Esophagus (tissue), 2 donors: ENCODE results near the gene FLYWCH1. TPM values are rescaled to one million over a fixed set of nuclear protein-coding genes. Genes with fewer than 3 reads are reported as not detected.
A peak's percentile ranks its signal among the peaks of the same experiment; 100 is the strongest.

ENCODE experiments used
- H3K27ac ChIP-seq, 2 donors: one replicate each; pipeline ENCODE4 v1.5.1; 2013; ENCODE audit warnings: low read depth in 2 of 2, mild to moderate bottlenecking in 2 of 2, inconsistent platforms in 1 of 2, low read length in 1 of 2, moderate library complexity in 1 of 2
- H3K27me3 ChIP-seq, 2 donors: one replicate each; pipeline ENCODE4 v1.6.1; 2013; ENCODE audit warnings: low read length in 2 of 2, control low read depth in 1 of 2, mild to moderate bottlenecking in 1 of 2; ENCODE audit not compliant: insufficient read depth in 2 of 2, control insufficient read depth in 1 of 2
- H3K36me3 ChIP-seq, 2 donors: one replicate each; pipeline ENCODE4 v1.6.1; 2013; ENCODE audit warnings: low read length in 1 of 2; ENCODE audit not compliant: control insufficient read depth in 2 of 2, insufficient read depth in 2 of 2
- H3K4me1 ChIP-seq, 2 donors: one replicate each; pipeline ENCODE4 v1.6.1; 2013; ENCODE audit warnings: low read length in 1 of 2; ENCODE audit not compliant: control insufficient read depth in 2 of 2, insufficient read depth in 2 of 2
- H3K4me3 ChIP-seq, 2 donors: one replicate each; pipeline ENCODE4 v1.5.1; 2013; ENCODE audit warnings: low read length in 2 of 2, mild to moderate bottlenecking in 2 of 2, low read depth in 1 of 2, moderate library complexity in 1 of 2
- H3K9me3 ChIP-seq, 2 donors: one replicate each; pipeline ENCODE4 v1.6.1; 2013; ENCODE audit warnings: mild to moderate bottlenecking in 2 of 2, low read depth in 1 of 2, low read length in 1 of 2, moderate library complexity in 1 of 2; ENCODE audit not compliant: control insufficient read depth in 2 of 2, insufficient read depth in 1 of 2
- WGBS, 2 donors: extraction: QIAGEN DNeasy Blood & Tissue Kit; methylation state at CpG; one replicate each; pipeline ENCODE4 v1.1.7; 2013; 5-methylcytosine and 5-hydroxymethylcytosine counted together
- polyA plus RNA-seq, 2 donors: library from polyadenylated mRNA; stranded (reverse); fragments of 200-250 nt; gene quantifications; one replicate each; pipeline ENCODE4 v1.2.3, GENCODE V29; 2013
- donor health status: healthy with polysubstance abuse.
- donor health status: Bipolar disorder and iron deficiency.

FLYWCH1 gene
- polyA plus RNA-seq, 2 donors, result 12.9 to 20.2 TPM

DNA sequence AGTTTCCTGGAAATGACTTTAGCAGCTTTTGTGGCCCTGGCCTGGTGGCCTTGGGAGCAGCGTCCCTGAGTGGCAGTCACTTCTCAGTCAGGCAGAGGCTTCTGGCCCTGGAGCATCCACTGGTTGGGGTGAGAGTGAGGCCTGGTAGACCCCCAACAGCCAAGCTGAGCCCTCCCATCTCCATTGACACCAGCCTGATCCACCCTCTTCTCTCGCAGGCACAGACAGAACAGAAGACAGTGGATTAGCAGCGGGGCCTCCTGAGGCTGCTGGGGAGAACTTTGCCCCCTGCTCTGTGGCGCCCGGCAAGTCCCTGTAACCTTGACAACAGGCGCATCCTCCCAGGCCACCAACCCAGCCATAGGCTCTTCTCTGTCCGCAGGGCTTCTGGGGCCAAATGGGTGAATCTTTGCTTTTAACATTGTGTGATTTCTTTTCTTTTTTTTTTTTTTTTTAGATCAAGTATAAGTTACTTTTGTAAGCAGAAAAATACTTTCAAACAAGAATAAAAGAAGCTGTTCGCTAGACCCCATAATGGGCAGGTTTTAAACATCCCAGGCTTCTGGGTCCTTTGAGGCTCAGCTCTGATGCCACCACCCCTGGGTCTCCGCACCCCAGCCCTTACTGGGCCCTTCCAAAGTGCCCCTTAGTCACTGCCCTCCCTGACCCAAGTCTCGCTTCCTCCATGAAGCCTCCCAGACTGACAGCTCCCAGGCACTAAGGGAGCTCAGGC is 12.7 kb upstream of the FLYWCH1 start:
- peaks cover 0 to 2% of the 10 kb centered on the region in 2 donors for H3K4me1 ChIP-seq
- H3K27me3 ChIP-seq, result no peaks in the 10 kb centered on the region
- peaks cover 8 to 18% of the 10 kb centered on the region in 2 donors for H3K36me3 ChIP-seq
- no peak overlapping the region for H3K27ac ChIP-seq
- H3K9me3 ChIP-seq, result no peaks in the 10 kb centered on the region
- no peak overlapping the region for H3K4me3 ChIP-seq
- whole genome bisulfite sequencing, 2 donors, result 82 to 89% methylated on average over 10 of the region's 10 CpGs

DNA sequence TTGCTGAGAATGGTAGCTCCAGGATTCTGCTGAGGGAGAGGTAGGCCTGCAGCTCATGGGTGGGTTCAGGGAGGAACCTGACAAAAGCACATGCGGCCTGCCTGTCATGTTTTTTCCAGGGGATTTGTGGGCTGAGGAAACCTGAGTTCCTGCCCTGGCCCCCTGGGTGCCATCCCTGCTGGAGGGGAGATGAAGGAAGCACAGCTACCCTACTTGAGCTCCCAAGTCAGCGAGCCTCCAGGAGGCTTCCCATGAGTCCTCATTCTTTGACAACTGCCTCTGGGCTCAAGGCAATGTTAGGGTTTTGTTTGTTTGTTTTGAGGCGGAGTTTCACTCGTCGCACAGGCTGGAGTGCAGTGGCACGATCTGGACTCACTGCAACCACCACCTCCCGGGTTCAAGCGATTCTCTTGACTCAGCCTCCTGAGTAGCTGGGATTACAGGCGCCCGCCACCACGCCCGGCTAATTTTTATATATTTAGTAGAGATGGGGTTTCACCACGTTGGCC is 12.1 kb upstream of the FLYWCH1 start:
- Histone ChIP-seq H3K27ac (no peak overlapping the region), H3K9me3 (no peaks in the 10 kb centered on the region), H3K36me3 (peaks cover 8 to 18% of the 10 kb centered on the region in 2 donors), H3K27me3 (no peaks in the 10 kb centered on the region), H3K4me3 (no peak overlapping the region), H3K4me1 (peaks cover 0 to 3% of the 10 kb centered on the region in 2 donors)
- 88 to 94% methylated on average over 13 of the region's 13 CpGs for WGBS, 2 donors

DNA sequence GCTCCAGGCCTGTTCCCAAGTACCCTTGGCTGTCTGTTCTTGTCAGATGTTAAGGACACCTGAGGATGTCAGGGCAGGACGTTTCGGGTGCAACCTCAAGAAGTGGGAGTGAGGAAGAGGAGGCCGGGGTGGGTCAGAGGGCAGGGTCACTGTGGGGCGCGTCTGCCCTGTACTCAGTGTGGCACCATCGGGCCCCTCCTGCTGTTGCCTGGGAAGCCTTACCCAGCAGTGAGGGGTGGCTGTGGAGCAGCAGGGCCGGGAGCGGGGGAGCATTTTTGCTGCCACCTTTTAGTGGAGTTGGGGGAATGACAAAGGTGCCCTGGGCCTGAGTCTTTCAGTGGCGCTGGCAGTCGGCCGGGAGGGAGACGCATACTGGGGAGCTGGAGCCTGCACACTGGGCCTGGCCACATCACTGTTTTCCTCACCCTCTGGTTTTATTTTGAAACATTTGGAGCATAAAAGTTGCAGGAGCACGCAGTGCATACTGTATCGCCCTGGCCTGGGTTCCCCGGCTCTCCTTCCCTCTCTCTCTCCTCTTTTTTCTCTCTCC is 11.1 kb upstream of the FLYWCH1 start:
- WGBS, 2 donors, result 90 to 94% methylated on average over 15 of the region's 15 CpGs
- Histone ChIP-seq H3K4me1 (peaks cover 0 to 3% of the 10 kb centered on the region in 2 donors), H3K4me3 (no peak overlapping the region), H3K36me3 (peaks cover 8 to 16% of the 10 kb centered on the region in 2 donors), H3K9me3 (no peaks in the 10 kb centered on the region), H3K27ac (no peak overlapping the region), H3K27me3 (no peaks in the 10 kb centered on the region)

DNA sequence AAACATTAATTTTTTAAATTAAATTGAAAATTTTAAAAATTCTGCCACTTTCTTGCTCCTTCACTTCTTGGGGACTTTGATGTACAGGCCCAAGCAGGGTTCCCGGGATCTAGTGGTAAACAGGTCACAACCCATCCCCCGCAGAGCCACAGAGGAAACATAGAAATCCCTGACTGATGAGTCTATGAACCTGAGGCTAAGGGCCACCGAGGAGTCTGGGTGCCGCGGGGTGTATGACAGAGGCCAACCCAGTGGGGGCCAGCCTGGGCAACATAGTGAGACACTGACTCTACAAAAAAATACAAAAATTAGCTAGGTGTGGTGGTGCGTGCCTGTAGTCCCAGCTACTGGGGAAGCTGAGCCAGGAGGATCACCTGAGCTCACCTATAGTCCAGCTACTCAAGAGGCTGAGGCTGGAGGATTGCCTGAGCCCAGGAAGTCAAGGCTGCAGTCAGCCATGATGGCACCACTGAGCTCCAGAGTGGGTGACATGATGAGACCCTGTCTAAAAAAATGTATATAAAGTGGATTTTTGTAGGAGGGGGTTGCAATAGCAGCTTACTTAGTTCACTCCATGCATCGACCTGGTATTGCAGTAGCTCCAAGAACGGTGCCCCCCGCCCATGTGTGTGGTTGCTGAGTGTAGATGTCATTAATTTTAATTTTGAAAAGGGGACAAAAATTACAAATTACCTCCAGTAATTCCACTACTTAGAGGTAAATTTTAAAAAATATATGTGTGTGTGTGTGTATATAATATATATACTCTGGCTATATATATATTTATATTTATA is 9.2 kb upstream of the FLYWCH1 start:
- whole genome bisulfite sequencing, 2 donors, result 90 to 91% methylated on average over 9 of the region's 9 CpGs
- Histone ChIP-seq H3K27me3 (no peaks in the 10 kb centered on the region), H3K4me1 (peaks cover 0 to 3% of the 10 kb centered on the region in 2 donors), H3K27ac (no peak overlapping the region), H3K9me3 (no peaks in the 10 kb centered on the region), H3K4me3 (no peak overlapping the region), H3K36me3 (no peaks in the 10 kb centered on the region)

DNA sequence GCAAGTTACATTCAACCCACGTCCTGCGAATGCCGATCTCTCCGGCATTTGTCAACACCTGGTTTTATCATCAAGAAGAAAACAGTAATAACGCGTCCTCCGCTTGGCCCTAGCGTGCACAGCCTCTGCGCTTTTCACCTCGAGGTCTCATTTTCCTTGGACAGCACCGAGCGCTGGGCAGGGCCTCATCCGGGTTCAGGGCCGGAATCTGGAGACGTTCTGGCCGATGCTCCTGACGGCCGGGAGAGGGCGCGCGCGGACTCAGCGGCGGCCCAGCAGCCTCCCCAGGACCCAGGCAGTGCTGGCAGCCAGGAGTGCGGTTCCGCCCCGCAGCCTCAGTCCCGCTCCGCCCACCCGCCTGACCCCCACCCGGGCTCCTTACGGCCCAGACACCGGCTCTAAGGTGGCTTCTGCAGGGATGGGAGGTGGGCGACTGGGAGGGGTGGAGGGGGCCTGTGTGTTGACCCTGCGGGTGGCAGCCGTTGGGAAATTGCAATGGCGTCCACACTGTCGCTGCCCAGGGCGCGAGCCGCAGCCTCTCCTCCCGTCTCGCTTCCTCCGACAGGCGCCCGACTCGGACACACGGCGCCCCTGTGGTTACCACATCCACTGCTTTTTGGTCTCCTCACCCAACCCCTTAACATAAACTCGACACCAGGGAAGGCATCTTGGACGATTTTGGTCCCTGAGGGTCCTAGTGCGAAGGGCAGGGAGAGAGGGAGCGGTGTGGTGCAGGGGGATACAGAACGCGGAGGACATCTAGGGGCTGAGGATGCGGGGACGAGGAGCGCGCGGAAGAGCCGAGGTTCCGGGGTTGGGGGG is 7.4 kb upstream of the FLYWCH1 start:
- Histone ChIP-seq H3K27me3 (no peaks in the 10 kb centered on the region), H3K4me3 (peak overlapping the region; percentile 68 to 78), H3K36me3 (no peaks in the 10 kb centered on the region), H3K4me1 (peaks cover 0 to 3% of the 10 kb centered on the region in 2 donors), H3K27ac (peak overlapping the region; percentile 94 to 96), H3K9me3 (no peaks in the 10 kb centered on the region)
- WGBS, 2 donors, result 1% methylated on average over 54 to 62 of the region's 62 CpGs

DNA sequence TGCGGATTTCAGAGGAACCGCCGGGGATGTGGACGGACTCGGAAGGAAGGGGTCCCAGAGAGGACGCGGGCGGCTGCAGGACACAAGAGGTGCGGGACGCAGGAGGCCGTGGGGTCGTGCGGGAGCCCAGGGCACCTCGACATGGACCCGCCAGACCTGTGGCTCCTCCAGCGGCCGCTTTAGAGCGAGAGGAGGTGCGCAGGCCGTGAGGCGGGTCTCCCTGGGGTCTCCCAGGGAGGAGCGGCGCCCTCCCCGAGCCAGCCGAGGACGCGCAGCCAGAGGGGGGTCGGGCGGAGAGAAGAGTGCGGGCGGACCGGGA is 6.8 kb upstream of the FLYWCH1 start:
- no peaks in the 10 kb centered on the region for H3K9me3 ChIP-seq
- H3K4me3 ChIP-seq, result peak overlapping the region; percentile 68 to 78
- no peaks in the 10 kb centered on the region for H3K27me3 ChIP-seq
- H3K4me1 ChIP-seq, result peaks cover 0 to 3% of the 10 kb centered on the region in 2 donors
- no peaks in the 10 kb centered on the region for H3K36me3 ChIP-seq
- peak overlapping the region; percentile 94 to 96 for H3K27ac ChIP-seq
- 0 to 1% methylated on average over 29 to 32 of the region's 32 CpGs for WGBS, 2 donors

DNA sequence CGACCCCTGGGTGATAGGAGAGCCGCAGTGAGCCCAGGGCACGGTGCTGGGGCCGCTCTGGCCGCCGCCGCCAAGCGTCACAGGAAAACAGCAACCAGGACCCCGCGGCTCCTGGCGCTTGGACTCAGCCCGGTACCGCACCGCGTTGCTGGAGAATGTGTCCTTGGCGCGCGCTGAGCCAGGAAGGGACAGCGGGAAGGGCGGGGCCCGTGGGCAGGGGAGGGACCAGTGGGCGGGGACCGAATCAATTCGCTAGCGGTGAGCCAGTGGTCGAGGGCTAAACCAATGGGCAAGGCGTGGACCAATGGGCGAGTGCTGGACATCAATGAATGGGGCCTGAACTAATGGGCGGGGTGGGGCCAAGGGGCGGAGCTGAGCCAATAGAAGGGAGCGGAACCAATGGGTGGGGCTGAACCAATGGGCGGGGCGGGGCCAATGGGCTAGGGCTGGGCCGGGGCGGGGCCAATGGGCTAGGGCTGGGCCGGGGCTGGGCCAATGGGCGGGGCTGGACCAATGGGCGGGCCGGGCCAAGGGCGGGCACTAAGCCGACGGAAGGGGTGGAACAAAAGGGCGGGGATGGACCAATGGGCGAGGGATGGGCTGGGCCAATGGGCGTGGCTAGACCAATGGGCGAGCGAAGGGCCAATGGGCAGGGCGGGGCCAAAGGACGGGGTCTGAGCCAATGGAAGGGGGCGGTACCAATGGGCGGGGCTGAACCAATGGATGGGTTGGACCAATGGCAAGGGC is 6.3 kb upstream of the FLYWCH1 start:
- H3K36me3 ChIP-seq, result no peaks in the 10 kb centered on the region
- H3K4me1 ChIP-seq, result peaks cover 0 to 3% of the 10 kb centered on the region in 2 donors
- no peaks in the 10 kb centered on the region for H3K27me3 ChIP-seq
- peak overlapping the region; percentile 68 to 78 for H3K4me3 ChIP-seq
- no peaks in the 10 kb centered on the region for H3K9me3 ChIP-seq
- 1 to 3% methylated on average over 45 to 50 of the region's 51 CpGs for WGBS, 2 donors
- H3K27ac ChIP-seq, result peak overlapping the region; percentile 94 to 96

DNA sequence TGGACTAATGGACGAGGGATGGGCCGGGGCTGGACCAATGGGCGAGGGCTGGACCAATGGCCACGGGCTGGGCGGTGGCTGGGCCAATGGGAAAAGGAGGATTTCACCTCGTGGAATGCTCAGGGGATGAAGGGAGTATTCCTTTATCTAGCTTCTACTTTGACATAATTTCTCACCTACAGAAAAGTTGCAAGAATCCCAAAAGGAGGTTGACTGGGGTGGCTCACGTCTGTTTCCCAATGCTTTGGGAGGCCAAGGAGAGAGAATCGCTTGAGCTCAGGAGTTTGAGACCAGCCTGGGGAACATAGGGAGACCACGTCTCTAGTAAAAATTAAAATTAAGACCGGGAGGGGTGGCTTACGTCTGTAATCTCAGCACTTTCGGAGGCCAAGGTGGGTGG is 5.7 kb upstream of the FLYWCH1 start:
- Histone ChIP-seq H3K4me1 (peaks cover 0 to 3% of the 10 kb centered on the region in 2 donors), H3K27me3 (no peaks in the 10 kb centered on the region), H3K27ac (peak overlapping the region; percentile 41 to 72), H3K36me3 (no peaks in the 10 kb centered on the region), H3K9me3 (no peaks in the 10 kb centered on the region), H3K4me3 (no peak overlapping the region)
- 21 to 23% methylated on average over 12 of the region's 12 CpGs for WGBS, 2 donors
